RWPE1 (cell line): ENCODE results near the gene BPNT1.
A peak's percentile ranks its signal among the peaks of the same experiment; 100 is the strongest.
"Not testable (repeated sequence)": the region's sequence is repeated elsewhere in the genome, so short reads cannot be mapped to it uniquely, and the experiment has no call there.

Source experiments
- CTCF ChIA-PET: fragments of 350-600 bp; sonication (Branson Sonifier 250); formaldehyde crosslinking; extraction: SDS; loops from one replicate; lab custom pipeline; 2021; lab: Yijun Ruan, JAX
- POLR2A ChIA-PET: fragments of 400-600 bp; formaldehyde crosslinking; extraction: SDS; loops from one replicate; lab custom pipeline; 2020; ENCODE audit warnings: antibody characterized with exemption; ENCODE audit not compliant: low non-redundant PET; lab: Yijun Ruan, JAX
- DNase-seq: peaks from one replicate; pipeline ENCODE4 v3.0.0; 2012; ENCODE audit warnings: low spot score
- H3K27ac ChIP-seq: fragments of 450-650 bp; 2 replicates; pipeline ENCODE4 v1.5.1; 2017
- TF ChIP-seq, protein P1 (sequence below): fragments of 450-650 bp; conservative IDR thresholded peaks from 2 replicates; pipeline ENCODE4 v1.5.1; 2017; ENCODE audit warnings: low read depth, mild to moderate bottlenecking

Gene BPNT1

DNA sequence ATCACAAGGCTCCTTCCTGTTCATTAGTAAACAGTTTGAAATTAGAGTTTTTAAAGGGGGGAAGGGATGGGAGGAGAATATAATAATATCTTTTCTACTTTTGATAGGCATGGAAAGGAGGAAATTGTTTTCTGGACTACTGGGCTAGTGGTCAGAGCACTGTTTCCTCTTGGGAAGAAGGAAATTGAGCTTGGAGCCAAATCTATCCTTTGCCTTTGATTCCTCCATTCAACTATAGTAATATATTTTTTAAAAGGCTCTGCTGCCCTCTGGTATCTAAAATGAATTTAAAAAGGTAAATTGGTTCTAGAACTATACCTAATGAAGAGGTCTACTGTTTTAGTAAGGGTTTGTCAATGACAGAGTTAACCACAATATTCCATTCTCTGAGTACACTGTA is 10.2 kb upstream of the BPNT1 start:
- ChIA-PET CTCF (interaction anchor here (0.6 to 0.8 kb wide), 2 partner anchors 10 to 385 kb away, joined by 3 to 4 read pairs; no protein-coding TSS in a partner anchor), POLR2A (interaction anchor here (1.0 kb wide), 1 partner anchor 10 kb away, joined by 3 read pairs; the partner anchor contains the start of gene BPNT1)
- DNase-seq = no peak
- no peak overlapping the region for H3K27ac ChIP-seq
- TF ChIP-seq, protein P1, sequence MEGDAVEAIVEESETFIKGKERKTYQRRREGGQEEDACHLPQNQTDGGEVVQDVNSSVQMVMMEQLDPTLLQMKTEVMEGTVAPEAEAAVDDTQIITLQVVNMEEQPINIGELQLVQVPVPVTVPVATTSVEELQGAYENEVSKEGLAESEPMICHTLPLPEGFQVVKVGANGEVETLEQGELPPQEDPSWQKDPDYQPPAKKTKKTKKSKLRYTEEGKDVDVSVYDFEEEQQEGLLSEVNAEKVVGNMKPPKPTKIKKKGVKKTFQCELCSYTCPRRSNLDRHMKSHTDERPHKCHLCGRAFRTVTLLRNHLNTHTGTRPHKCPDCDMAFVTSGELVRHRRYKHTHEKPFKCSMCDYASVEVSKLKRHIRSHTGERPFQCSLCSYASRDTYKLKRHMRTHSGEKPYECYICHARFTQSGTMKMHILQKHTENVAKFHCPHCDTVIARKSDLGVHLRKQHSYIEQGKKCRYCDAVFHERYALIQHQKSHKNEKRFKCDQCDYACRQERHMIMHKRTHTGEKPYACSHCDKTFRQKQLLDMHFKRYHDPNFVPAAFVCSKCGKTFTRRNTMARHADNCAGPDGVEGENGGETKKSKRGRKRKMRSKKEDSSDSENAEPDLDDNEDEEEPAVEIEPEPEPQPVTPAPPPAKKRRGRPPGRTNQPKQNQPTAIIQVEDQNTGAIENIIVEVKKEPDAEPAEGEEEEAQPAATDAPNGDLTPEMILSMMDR = no peak

DNA sequence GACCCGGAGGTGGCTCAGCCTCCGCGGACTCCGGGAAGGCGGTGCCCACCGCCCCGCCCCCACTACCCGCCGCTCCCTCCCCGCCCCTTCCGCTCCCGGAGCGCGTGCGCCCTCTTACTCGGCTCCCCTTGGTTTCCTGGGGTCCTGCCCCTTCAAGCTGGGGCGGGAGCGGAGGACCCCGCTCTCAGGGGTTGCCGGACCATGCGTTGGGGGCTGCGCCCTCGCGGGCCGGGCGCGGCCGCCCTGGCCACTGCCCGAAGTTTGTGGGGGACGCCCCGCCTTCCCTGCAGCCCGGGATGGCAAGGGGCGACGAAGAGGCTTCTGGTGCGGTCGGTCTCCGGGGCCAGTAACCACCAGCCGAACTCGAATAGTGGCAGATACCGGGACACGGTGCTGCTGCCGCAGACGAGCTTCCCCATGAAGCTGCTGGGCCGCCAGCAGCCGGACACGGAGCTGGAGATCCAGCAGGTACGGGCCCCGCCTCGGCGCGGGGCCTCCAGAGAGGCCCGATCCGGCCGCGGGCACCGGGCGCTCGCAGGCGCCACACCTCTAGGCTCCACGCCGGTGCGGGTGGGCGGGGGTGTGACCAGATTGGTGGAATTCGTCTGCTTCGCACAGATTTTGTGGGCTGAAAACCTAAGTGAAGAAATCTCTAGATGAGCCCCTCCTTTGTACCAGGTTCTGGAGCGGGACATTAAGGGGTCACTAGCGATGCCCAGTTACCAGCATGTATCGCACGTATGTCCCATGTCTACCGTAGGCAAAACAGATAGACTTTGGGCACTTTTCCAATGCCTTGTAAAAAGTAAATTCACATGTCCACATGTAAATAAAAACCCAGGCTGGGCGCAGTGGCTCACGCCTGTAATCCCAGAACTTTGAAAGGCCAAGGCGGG is 4.7 kb upstream of the BPNT1 start, which contains the start of gene IARS2:
IARS2 (plus strand) TSS at position 117 of the 896 bp plus-strand sequence; CDS start at position 202, 85 bp downstream.
- TF ChIP-seq, protein P1 = no peak
- DNase-seq = peak; percentile 97
- H3K27ac ChIP-seq = peak within 1 kb of the TSS; percentile 83
- ChIA-PET CTCF (interaction anchor here (1.9 kb wide), 1 partner anchor 124 kb away, joined by 5 read pairs; no protein-coding TSS in a partner anchor), POLR2A (no interaction called here)

DNA sequence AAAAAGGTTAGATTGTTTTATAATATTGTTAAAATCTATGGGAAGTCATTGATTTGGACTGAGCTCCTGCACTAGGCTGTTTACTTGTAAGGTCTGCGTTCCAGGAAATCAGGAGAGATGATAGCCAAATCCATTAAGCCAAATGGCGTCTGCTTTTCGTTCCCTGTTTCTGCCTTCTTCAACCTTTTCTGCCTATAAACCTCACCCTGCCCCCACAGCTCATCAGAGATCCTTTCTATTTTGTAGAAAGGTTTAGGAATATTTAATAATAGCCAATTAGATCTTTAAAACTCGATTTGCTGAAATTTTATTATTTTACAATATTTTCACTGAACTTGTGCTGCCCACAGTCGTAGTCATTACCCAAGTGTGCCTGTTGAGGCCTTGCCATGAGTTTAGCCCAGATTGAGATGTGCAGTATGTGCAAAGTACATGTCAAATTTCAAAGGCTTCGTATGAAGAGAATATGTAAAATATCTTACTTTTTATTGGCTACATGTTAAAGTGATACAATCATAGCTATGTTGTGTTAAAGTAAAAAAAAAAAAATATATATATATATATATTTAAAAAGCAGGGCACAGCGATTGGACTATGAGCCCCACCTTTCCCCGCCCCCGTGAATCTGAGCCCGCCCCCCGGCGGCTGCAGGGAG is 3.9 kb upstream of the BPNT1 start:
- TF ChIP-seq, protein P1 = no peak
- DNase-seq = no peak
- peak overlapping the region; percentile 83 for H3K27ac ChIP-seq
- ChIA-PET POLR2A (interaction anchor here (0.6 kb wide), 1 partner anchor 185 kb away, joined by 3 read pairs; no protein-coding TSS in a partner anchor), CTCF (interaction anchor here (0.7 to 1.9 kb wide), 2 partner anchors 96 to 125 kb away, joined by 4 to 5 read pairs; no protein-coding TSS in a partner anchor)

DNA sequence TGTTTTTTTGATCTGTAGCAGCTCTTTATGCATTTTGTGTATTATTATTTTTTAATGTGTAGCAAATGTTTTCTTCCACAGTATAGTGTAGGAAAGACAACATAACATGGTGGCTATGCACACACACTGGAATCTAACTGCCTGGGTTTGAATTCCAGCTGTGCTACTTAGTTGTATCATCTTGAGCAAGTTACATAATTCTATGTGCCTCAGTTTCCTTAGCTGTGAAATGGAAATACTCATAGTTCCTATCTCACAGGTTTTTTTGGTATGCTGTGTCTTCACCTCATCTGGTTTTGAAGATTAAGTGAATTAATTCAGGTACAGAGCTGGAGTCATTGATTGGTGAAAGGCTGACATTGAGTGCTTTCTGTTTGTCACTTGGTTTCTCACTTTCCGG is 3.1 kb upstream of the BPNT1 start:
- TF ChIP-seq, protein P1 = no peak
- POLR2A ChIA-PET = no interaction called here
- no peak overlapping the region for H3K27ac ChIP-seq
- DNase-seq = no peak
- CTCF ChIA-PET = interaction anchor here (0.7 kb wide), 2 partner anchors 45 to 97 kb away, joined by 3 to 4 read pairs; no protein-coding TSS in a partner anchor

DNA sequence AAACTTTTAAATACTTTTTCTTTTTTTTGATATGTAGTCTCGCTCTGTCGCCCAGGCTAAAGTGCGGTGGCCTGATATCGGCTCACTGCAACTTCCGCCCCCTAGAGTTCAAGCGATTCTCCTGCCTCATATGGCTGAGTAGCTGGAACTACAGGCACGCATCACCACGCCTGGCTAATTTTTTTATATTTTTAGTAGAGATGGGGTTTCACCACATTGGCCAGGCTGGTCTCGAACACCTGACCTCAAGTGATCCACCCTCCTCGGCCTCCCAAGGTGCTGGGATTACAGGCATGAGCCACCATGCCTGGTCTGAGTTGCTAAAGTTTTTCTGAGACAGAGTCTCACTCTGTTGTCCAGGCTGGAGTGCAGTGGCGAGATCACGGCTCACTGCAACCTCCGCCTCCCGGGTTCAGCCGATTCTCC is 3.3 kb downstream of the BPNT1 start:
- POLR2A ChIA-PET, DNase-seq, CTCF ChIA-PET, H3K27ac ChIP-seq: not testable (repeated sequence)

DNA sequence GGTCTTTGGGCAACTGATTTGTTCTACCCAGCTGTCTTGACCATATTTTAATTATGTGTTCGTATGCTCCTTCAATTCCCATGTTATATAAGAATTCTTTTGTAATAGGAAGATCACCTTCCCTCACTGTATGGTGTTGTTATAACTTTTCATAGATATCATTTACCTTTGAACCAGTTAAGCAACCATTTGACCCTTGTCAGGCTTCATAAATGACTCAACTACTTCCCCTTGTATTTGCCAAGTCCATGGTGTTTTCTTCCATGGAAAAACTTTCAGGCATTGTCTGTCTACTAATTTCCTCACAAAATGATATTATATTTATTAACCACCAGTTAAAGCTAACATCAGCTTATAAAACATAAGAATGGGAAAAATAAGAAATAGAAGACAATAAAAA is 5.1 kb downstream of the BPNT1 start:
- ChIA-PET POLR2A (no interaction called here), CTCF (no interaction called here)
- no peak overlapping the region for H3K27ac ChIP-seq
- DNase-seq = no peak
- TF ChIP-seq, protein P1 = no peak
